Measurements from ENCODE around the gene RAB4B. TPM values are rescaled to one million over a fixed set of nuclear protein-coding genes. Genes with fewer than 3 reads are reported as not detected.

Gene RAB4B
- total and polyA plus RNA-seq, 2 of the 13 experiments (the other 11 are each of a cell fraction or from before 2014, with no cell fraction given): 3.3 to 5.4 TPM

GRCh38 chr19:40805258-40805868 lies 27.3 kb downstream of the RAB4B start:
- in situ Hi-C loops (cut with HindIII; ENCODE audit: extremely low pct_ligation_motif_present, low pct_unique_long_range_greater_than_20kb) (loop anchor here (5.0 kb wide), 2 partner anchors 53 to 143 kb away; partner anchors contain the start of genes ACTMAP and SNRPA), intact Hi-C loops (cut with micrococcal nuclease; ENCODE audit: unreplicated experiment) (loop anchor here (5.0 kb wide), 2 partner anchors 88 to 143 kb away; partner anchors contain the start of genes COQ8B and ITPKC)
- H2AFZ ChIP-seq (ENCODE audit: low read length): no peak overlapping the region
- H4K20me1 ChIP-seq (ENCODE audit: insufficient read depth, low read length): peaks cover 11% of the 10 kb centered on the region; the same call in 1 of the 2 replicates
- H3K27ac ChIP-seq (ENCODE audit: extremely low read length, insufficient read depth, low read length): no peak overlapping the region
- no peaks in the 10 kb centered on the region; a peak in 1 of 5 replicates for H3K27me3 ChIP-seq (ENCODE audit: control insufficient read depth in 1 of 2, insufficient read depth in 2 of 2, low read length in 2 of 2)
- TF ChIP-seq ZFAT (CRISPR knock-in tag; conservative IDR thresholded peaks at IDR 0.05) (no peak), HMG20B (CRISPR knock-in tag; conservative IDR thresholded peaks at IDR 0.05) (no peak), TBX3 (IDR thresholded peaks at IDR 0.05; ENCODE audit: borderline replicate concordance) (no peak), PRDM4 (CRISPR knock-in tag; IDR thresholded peaks at IDR 0.05; ENCODE audit: borderline replicate concordance) (no peak), ZFY (CRISPR knock-in tag; IDR thresholded peaks at IDR 0.05) (no peak), GATAD2A (CRISPR knock-in tag; IDR thresholded peaks at IDR 0.05) (no peak), ZNF121 (CRISPR knock-in tag; IDR thresholded peaks at IDR 0.05) (no peak), PHF8 (CRISPR knock-in tag; IDR thresholded peaks at IDR 0.05) (no peak), MIXL1 (CRISPR knock-in tag; IDR thresholded peaks at IDR 0.05) (no peak), PITX1 (CRISPR knock-in tag; IDR thresholded peaks at IDR 0.05) (no peak), XRCC5 (optimal IDR thresholded peaks at IDR 0.05; ENCODE audit: low read length) (no peak), ELF4 (CRISPR knock-in tag; IDR thresholded peaks at IDR 0.05; ENCODE audit: borderline replicate concordance) (no peak), RFX3 (CRISPR knock-in tag; IDR thresholded peaks at IDR 0.05) (no peak), ZNF30 (CRISPR knock-in tag; IDR thresholded peaks at IDR 0.05) (no peak), ZNF17 (CRISPR knock-in tag; IDR thresholded peaks at IDR 0.05) (no peak), TBL1XR1 (IDR thresholded peaks at IDR 0.05; ENCODE audit: borderline replicate concordance, low read length, partially characterized antibody) (no peak), ZNF562 (CRISPR knock-in tag; IDR thresholded peaks at IDR 0.05; ENCODE audit: borderline replicate concordance) (no peak), POLR2A (IDR thresholded peaks at IDR 0.05; ENCODE audit: insufficient read depth in 1 of 2, low read depth in 2 of 2, low read length in 2 of 2) (no peak), ATF1 (CRISPR knock-in tag; IDR thresholded peaks at IDR 0.05) (no peak), SETDB1 (CRISPR knock-in tag; IDR thresholded peaks at IDR 0.05; ENCODE audit: borderline replicate concordance) (no peak)
- no peak overlapping the region for H3K4me2 ChIP-seq (ENCODE audit: low read depth, low read length)
- FAIRE-seq: no peak
- H3K4me3 ChIP-seq (replicated peaks in 1 of 3; ENCODE audit: insufficient read depth in 1 of 3, low read depth in 2 of 3, low read length in 3 of 3): no peak overlapping the region
- BruUV-seq (replicated peaks): no TSS peak
- CTCF ChIA-PET (ENCODE audit: low intra/inter-chr PET ratio, low total read pairs): no interaction called here
- peaks cover 47% of the 10 kb centered on the region for H3K4me1 ChIP-seq (ENCODE audit: insufficient read depth, low read length)
- ATAC-seq: no peak
- WGBS (ENCODE audit: low lambda C conversion rate): 100% methylated on average over 1 of the region's 2 CpGs
- H3K9ac ChIP-seq (ENCODE audit: insufficient read depth, low read depth, low read length): no peak overlapping the region
- POLR2A ChIA-PET: interaction anchor here (1.2 to 5.0 kb wide), 4 partner anchors 27 to 75 kb away, joined by 3 to 28 read pairs (median 16); partner anchors contain the start of genes ACTMAP, RAB4B and SNRPA
- no peak for DNase-seq (ENCODE audit: low spot score)
- H3K79me2 ChIP-seq (ENCODE audit: insufficient read depth, low read length): peaks cover 23% of the 10 kb centered on the region
- H3K36me3 ChIP-seq (replicated peaks in 1 of 2; ENCODE audit: control insufficient read depth in 1 of 2, insufficient read depth in 2 of 2, low read length in 2 of 2): peaks cover 16 to 31% of the 10 kb centered on the region in 2 experiments; a peak in 4 of 5 replicates
- H3K9me3 ChIP-seq (ENCODE audit: low read length): no peaks in the 10 kb centered on the region
